Erythroblast (primary cell): ENCODE measurements around the gene DNAH17.

Source experiments
- GATA1 ChIP-seq: IDR thresholded peaks from 2 replicates; pipeline ENCODE4 v1.6.1; 2011; ENCODE audit warnings: low read depth, mild to moderate bottlenecking, control low read depth, low read length, moderate library complexity
- POLR2A ChIP-seq: IDR thresholded peaks from 2 replicates; pipeline ENCODE4 v1.6.1; 2011; ENCODE audit warnings: mild to moderate bottlenecking, low read length

DNA sequence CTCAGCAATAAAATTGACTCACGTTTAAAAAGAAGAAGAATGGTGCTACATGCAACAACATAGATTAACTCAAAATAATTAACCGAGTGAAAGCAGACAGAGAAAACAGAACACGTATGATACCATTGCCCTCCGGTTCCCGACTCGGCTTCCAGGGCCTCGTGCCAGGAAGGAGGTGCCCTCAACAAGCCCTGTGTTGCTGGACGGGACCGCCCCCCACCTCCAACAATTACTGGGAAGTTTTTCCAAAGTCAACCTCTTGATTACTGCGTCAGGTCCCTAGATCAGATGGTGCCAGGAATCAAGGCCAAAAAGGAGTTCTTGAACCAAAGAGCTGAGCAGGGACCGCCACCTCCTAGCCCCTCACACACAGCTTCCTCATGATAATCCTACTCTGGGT lies 20.4 kb downstream of the DNAH17 start:
- no peak for TF ChIP-seq POLR2A
- no peak for TF ChIP-seq GATA1
